ENCODE data around the gene WNK2.

DNA sequence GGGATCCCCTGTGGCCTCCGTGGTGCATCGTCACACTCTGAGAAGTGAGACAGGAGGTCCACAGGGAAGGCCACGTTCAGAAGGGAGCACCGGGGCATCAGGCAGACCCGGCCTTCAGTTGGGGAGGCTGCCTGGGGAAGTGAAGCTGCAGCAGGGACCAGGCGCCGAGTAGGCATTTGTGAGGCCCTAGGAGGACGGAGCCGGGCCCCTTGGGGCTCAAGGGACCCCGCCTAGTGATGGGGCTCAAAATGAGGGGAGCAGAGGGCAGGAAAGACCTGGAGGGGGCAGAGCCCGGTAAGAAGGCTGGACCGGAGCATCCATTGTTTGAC is 182.1 kb downstream of the WNK2 start:
- TF ChIP-seq, protein P1, sequence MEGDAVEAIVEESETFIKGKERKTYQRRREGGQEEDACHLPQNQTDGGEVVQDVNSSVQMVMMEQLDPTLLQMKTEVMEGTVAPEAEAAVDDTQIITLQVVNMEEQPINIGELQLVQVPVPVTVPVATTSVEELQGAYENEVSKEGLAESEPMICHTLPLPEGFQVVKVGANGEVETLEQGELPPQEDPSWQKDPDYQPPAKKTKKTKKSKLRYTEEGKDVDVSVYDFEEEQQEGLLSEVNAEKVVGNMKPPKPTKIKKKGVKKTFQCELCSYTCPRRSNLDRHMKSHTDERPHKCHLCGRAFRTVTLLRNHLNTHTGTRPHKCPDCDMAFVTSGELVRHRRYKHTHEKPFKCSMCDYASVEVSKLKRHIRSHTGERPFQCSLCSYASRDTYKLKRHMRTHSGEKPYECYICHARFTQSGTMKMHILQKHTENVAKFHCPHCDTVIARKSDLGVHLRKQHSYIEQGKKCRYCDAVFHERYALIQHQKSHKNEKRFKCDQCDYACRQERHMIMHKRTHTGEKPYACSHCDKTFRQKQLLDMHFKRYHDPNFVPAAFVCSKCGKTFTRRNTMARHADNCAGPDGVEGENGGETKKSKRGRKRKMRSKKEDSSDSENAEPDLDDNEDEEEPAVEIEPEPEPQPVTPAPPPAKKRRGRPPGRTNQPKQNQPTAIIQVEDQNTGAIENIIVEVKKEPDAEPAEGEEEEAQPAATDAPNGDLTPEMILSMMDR (IDR thresholded peaks at IDR 0.05) = no peak
- no peak for TF ChIP-seq POLR2A (IDR thresholded peaks at IDR 0.05)
- TF ChIP-seq EP300 (IDR thresholded peaks at IDR 0.05) = no peak
